Body of pancreas (tissue), 4 donors: ENCODE measurements around the gene ARL5C. TPM values are rescaled to one million over a fixed set of nuclear protein-coding genes. Genes with fewer than 3 reads are reported as not detected.

Experiments
- ATAC-seq: fragments of 150-250 bp; one replicate; pipeline ENCODE4 v1.9.1; 2016
- DNase-seq, 4 donors: peaks; one replicate each; pipeline ENCODE4 v3.0.0-alpha.2; 2019
- H3K27ac ChIP-seq, 4 donors: fragments of 200-600 bp; sonication (generic); 1 replicate in 3 of 4; 2 replicates in 1 of 4; pipeline versions ENCODE4 v1.5.1 to v1.6.1; 2016 to 2019; ENCODE audit warnings: mild to moderate bottlenecking in 1 of 4, mixed read lengths in 1 of 4, moderate library complexity in 1 of 4
- H3K27me3 ChIP-seq, 2 donors: fragments of 200-600 bp; sonication (generic); one replicate each; pipeline ENCODE4 v1.6.0; 2016; ENCODE audit warnings: mild to moderate bottlenecking in 1 of 2
- H3K36me3 ChIP-seq, 2 donors: fragments of 200-600 bp; sonication (generic); replicated peaks in 1 of 2; 2 replicates each; pipeline ENCODE4 v1.5.1; 2016; ENCODE audit warnings: low read depth in 2 of 2; ENCODE audit not compliant: insufficient read depth in 1 of 2
- H3K4me1 ChIP-seq: fragments of 200-600 bp; sonication (generic); one replicate; pipeline ENCODE4 v1.6.0; 2016
- H3K4me3 ChIP-seq, 2 donors: fragments of 200-600 bp; sonication (generic); 1 replicate in 1 of 2; 2 replicates in 1 of 2; pipeline ENCODE4 v1.5.1; 2016 to 2019
- H3K9me3 ChIP-seq, 3 donors: fragments of 200-600 bp; sonication (generic); 1 replicate in 2 of 3; 2 replicates in 1 of 3; pipeline ENCODE4 v1.5.1; 2016
- POLR2A ChIP-seq, 3 donors: fragments of 450-650 bp; IDR thresholded peaks; one replicate each; pipeline ENCODE4 v1.6.1; 2016; ENCODE audit warnings: antibody characterized with exemption in 3 of 3, mild to moderate bottlenecking in 2 of 3
- WGBS, 2 donors: methylation state at CpG; one replicate each; pipeline ENCODE4 v1.1.5; 2017; 5-methylcytosine and 5-hydroxymethylcytosine counted together
- intact Hi-C: fragments of 100-400 bp; cut with DNase I; formaldehyde crosslinking; loops from one replicate; pipeline ENCODE4 v1.15.1; 2023
- total RNA-seq, 2 donors: library from RNA; depleted of rRNA; stranded (reverse); fragments of >200 nt; gene quantifications; one replicate each; pipeline ENCODE4 v1.1.0, GENCODE V29; 2016
- TF ChIP-seq, protein P1 (sequence below), 7 experiments: fragments of 450-650 bp in 4 of 7; fragments of 200-600 bp in 3 of 7; sonication (generic) in 3 of 7; IDR thresholded peaks; one replicate each; pipeline ENCODE4 v1.5.1; 2016 to 2019; ENCODE audit warnings: antibody characterized with exemption in 7 of 7

Gene ARL5C
- total RNA-seq, 2 donors from 2014 or later = 0.26 TPM; not detected in 1

DNA sequence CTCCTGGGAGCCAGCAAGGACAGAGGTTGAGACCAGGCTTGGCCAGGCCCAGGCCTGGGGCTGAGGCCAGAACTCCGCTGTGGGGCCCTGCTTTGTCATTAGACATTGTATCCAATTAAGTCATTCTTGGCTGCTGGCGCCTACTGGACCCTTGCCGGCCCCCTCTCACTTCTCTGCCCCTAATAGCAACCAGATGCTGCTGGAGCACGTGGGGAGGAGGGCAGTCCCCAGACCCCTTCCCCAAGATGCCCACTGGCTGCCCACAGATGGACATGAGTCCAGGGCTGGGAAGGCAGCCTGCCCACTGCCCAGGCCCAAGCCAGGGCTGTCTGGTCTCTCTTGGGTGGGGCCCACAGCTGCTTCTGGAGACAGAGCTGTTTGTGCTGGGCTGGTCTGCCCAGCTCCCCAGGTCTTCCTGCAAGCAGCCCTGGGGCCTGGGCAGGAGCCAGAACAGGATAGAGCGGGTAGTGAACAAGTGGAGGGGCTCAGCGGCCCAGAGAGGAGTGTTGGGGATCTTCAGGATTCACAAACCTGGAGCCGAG, 22.3 kb downstream of the ARL5C start:
- TF ChIP-seq, protein P1, sequence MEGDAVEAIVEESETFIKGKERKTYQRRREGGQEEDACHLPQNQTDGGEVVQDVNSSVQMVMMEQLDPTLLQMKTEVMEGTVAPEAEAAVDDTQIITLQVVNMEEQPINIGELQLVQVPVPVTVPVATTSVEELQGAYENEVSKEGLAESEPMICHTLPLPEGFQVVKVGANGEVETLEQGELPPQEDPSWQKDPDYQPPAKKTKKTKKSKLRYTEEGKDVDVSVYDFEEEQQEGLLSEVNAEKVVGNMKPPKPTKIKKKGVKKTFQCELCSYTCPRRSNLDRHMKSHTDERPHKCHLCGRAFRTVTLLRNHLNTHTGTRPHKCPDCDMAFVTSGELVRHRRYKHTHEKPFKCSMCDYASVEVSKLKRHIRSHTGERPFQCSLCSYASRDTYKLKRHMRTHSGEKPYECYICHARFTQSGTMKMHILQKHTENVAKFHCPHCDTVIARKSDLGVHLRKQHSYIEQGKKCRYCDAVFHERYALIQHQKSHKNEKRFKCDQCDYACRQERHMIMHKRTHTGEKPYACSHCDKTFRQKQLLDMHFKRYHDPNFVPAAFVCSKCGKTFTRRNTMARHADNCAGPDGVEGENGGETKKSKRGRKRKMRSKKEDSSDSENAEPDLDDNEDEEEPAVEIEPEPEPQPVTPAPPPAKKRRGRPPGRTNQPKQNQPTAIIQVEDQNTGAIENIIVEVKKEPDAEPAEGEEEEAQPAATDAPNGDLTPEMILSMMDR (IDR thresholded peaks at IDR 0.05) = no peak
- no peak for TF ChIP-seq POLR2A (IDR thresholded peaks at IDR 0.05)
- no peaks in the 10 kb centered on the region for H3K27me3 ChIP-seq
- H3K4me3 ChIP-seq = no peak overlapping the region
- H3K4me1 ChIP-seq = peaks cover 15% of the 10 kb centered on the region
- H3K36me3 ChIP-seq = no peaks in the 10 kb centered on the region
- H3K9me3 ChIP-seq = no peaks in the 10 kb centered on the region
- DNase-seq (no peak), ATAC-seq (no peak)
- intact Hi-C loops = loop anchor here (10.0 kb wide), 1 partner anchor 69 kb away; no protein-coding TSS in a partner anchor
- peak overlapping the region; percentile 15 to 53 (median 44) for H3K27ac ChIP-seq
- 85 to 93% methylated on average over 3 to 7 of the region's 7 CpGs for WGBS, 2 donors

DNA sequence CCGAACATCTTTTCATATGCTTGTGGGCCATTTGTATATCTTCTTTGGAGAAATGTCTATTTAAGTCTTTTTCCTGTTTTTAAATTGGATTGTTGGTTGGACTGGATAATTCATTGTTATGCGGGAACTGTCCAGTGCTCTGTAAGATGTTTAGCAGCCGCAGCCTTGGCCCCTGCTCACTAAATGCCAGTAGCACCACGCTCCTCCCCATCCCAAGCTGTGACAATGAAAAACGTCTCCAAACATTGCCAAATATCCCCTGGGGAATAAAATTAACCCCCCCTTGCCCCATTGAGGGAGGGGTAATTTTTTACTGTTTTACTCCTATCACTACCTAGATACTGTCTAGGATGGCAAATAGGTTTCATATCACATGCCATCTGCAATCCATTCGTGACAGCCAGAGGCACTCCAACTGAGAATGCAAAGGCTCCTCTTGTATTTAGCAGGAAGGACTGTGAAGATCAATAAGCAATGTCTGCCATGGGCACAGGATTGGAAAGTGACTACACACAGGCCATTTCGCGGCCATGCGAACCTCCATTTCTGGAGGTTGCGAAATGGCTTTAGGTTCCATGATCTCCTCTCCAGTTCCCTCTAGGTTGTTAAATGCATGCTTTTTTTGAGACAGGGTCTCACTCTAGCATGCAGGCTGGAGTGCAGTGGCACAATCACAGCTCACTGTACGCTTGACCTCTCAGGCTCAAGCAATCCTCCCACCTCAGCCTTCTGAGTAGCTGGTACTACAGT, 23.9 kb downstream of the ARL5C start:
- no peak for TF ChIP-seq POLR2A (IDR thresholded peaks at IDR 0.05)
- TF ChIP-seq, protein P1 (IDR thresholded peaks at IDR 0.05) = no peak
- no peak for DNase-seq
- Histone ChIP-seq H3K27me3 (no peaks in the 10 kb centered on the region), H3K27ac (no peak overlapping the region), H3K4me3 (no peak overlapping the region), H3K36me3 (no peaks in the 10 kb centered on the region), H3K9me3 (no peaks in the 10 kb centered on the region), H3K4me1 (peaks cover 15% of the 10 kb centered on the region)
- intact Hi-C loops = loop anchor here (10.0 kb wide), 1 partner anchor 67 kb away; no protein-coding TSS in a partner anchor
- no peak for ATAC-seq
- 86 to 88% methylated on average over 11 of the region's 11 CpGs for WGBS, 2 donors

DNA sequence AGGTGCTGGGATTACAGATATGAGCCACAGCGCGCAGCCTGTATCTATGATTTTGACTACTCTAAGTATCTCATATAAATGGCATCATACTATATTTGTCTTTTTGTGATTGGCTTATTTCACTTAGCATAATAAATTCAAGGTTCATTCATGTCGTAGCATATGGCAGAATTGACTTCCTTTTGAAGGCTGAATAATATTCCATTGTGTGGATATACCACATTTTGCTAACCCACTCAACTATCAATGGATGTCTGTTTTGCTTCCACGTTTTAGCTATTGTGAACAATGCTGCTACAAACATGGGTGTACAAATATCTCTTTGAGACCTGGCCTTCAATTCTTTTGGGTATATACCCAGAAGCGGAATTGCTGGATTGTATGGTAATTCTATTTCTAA, 24.7 kb downstream of the ARL5C start:
- DNase-seq (no peak), ATAC-seq (no peak)
- Histone ChIP-seq H3K36me3 (no peaks in the 10 kb centered on the region), H3K27ac (no peak overlapping the region), H3K9me3 (no peaks in the 10 kb centered on the region), H3K4me3 (no peak overlapping the region), H3K4me1 (peaks cover 15% of the 10 kb centered on the region), H3K27me3 (no peaks in the 10 kb centered on the region)
- intact Hi-C loops = loop anchor here (10.0 kb wide), 1 partner anchor 66 kb away; no protein-coding TSS in a partner anchor
- TF ChIP-seq, protein P1 (IDR thresholded peaks at IDR 0.05) = no peak
- 88 to 93% methylated on average over 5 of the region's 5 CpGs for WGBS, 2 donors

DNA sequence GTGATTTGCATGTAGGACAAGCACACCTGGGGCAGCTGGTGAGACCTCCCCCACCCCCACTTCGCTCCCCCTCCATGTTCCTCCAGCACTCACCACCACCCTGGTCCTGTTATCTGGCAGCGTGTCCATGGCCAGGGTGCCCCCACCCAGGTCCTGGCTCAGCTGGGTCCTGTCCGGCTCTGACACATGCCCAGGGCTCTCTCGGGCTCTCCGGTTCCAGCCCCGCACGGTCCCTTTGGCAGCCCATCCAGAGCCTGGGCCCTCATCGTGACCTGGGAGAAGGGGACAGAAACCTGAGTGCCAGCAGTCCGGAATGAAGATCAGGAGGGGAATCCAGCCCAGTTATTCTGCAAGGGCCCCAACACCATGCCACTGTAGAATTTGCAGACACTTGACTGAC, 26.4 kb downstream of the ARL5C start:
- TF ChIP-seq, protein P1 (IDR thresholded peaks at IDR 0.05) = no peak
- Histone ChIP-seq H3K4me3 (no peak overlapping the region), H3K27ac (no peak overlapping the region), H3K36me3 (no peaks in the 10 kb centered on the region), H3K4me1 (peaks cover 8% of the 10 kb centered on the region), H3K9me3 (no peaks in the 10 kb centered on the region), H3K27me3 (no peaks in the 10 kb centered on the region)
- 82 to 92% methylated on average over 6 to 9 of the region's 9 CpGs for WGBS, 2 donors
- DNase-seq (no peak), ATAC-seq (no peak)
- intact Hi-C loops = no loop called here

DNA sequence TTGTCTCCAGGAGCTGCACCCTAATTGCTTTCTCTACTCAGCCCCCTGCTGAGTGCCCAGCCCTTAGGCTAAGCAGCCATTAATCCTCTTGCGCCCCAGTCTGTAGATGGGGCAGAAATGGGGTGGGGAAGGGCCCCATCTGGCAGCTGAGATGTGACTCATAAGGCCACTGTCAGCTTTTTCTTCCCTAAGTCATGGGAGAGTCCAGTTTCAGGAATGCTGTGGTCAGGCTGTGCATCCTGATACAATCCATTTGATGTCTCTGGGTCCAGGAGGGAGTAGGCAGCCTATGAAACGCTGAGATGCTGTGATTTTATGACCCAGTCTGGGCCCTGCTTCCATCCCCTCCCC, 26.8 kb downstream of the ARL5C start:
- Histone ChIP-seq H3K27me3 (no peaks in the 10 kb centered on the region), H3K9me3 (no peaks in the 10 kb centered on the region), H3K4me1 (peaks cover 4% of the 10 kb centered on the region), H3K27ac (no peak overlapping the region), H3K36me3 (no peaks in the 10 kb centered on the region), H3K4me3 (no peak overlapping the region)
- DNase-seq (no peak), ATAC-seq (no peak)
- 69 to 74% methylated on average over 2 of the region's 2 CpGs for WGBS, 2 donors
- intact Hi-C loops = no loop called here
- TF ChIP-seq POLR2A (IDR thresholded peaks at IDR 0.05) = no peak
